Activated naive CD4-positive, alpha-beta T cell treated with anti-CD3 and anti-CD28 coated beads for 36 hours (primary cell): Measurements from ENCODE around the gene ANAPC13. TPM values are rescaled to one million over a fixed set of nuclear protein-coding genes. Genes with fewer than 3 reads are reported as not detected.

Experiments used
- CTCF ChIA-PET: fragments of 350-600 bp; sonication (Branson Sonifier 250); formaldehyde crosslinking; loops from one replicate; lab custom pipeline; 2021; ENCODE audit warnings: antibody characterized with exemption; lab: Charles Lee
- DNase-seq: peaks from one replicate; pipeline ENCODE4 v3.0.0-alpha.2; 2020
- H3K27ac Mint-ChIP-seq: one replicate; pipeline ENCODE4 v1.8.0; 2021; ENCODE audit warnings: mild to moderate bottlenecking, mixed read lengths
- H3K27me3 Mint-ChIP-seq: one replicate; pipeline ENCODE4 v1.8.0; 2021; ENCODE audit warnings: low read depth, mixed read lengths
- H3K36me3 Mint-ChIP-seq: one replicate; pipeline ENCODE4 v1.8.0; 2021; ENCODE audit warnings: low read depth, mixed read lengths
- H3K4me1 Mint-ChIP-seq: one replicate; pipeline ENCODE4 v1.8.0; 2021; ENCODE audit warnings: low read depth, mixed read lengths
- H3K4me3 Mint-ChIP-seq: one replicate; pipeline ENCODE4 v1.8.0; 2021; ENCODE audit warnings: mild to moderate bottlenecking, moderate library complexity, mixed read lengths
- H3K9me3 Mint-ChIP-seq: one replicate; pipeline ENCODE4 v1.8.0; 2021; ENCODE audit warnings: mixed read lengths
- intact Hi-C: fragments of 100-400 bp; cut with micrococcal nuclease; formaldehyde crosslinking; loops from one replicate; pipeline ENCODE4 v1.15.1; 2023
- total RNA-seq, 2 experiments: library from RNA; stranded (reverse); gene quantifications; one replicate each; pipeline ENCODE4 v1.2.3, GENCODE V29; 2021

The ANAPC13 gene
- total RNA-seq, 2 experiments from 2014 or later, result 42.6 to 44.7 TPM

DNA sequence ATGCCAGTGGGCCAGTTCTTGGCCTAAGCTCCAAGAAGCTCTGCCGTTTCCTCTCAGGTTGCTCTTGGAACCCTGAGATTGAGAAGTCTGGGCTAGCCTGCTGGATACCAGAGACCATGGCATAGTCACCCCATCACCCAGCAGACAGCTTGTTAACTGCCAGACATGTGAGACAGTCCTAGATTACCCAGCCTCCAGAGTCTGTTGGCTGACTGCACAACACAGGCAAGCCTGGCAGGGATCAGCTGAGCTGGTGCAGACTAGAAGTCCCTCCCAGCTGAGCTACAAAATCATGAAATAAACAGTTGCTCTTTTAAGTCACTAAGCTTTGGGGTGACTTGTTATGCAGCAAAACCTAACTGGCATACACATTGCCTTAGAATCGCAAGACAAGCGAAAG is 5.2 kb downstream of the ANAPC13 start:
- Mint-ChIP-seq H3K27ac (no peak overlapping the region), H3K4me3 (no peak overlapping the region), H3K36me3 (peaks cover 36% of the 10 kb centered on the region), H3K9me3 (no peaks in the 10 kb centered on the region), H3K4me1 (peaks cover 22% of the 10 kb centered on the region), H3K27me3 (no peaks in the 10 kb centered on the region)
- CTCF ChIA-PET, result interaction anchor here (0.7 to 1.3 kb wide), 3 partner anchors 168 to 270 kb away, joined by 3 to 8 read pairs (median 4); no protein-coding TSS in a partner anchor
- no peak for DNase-seq
- intact Hi-C loops, result no loop called here

DNA sequence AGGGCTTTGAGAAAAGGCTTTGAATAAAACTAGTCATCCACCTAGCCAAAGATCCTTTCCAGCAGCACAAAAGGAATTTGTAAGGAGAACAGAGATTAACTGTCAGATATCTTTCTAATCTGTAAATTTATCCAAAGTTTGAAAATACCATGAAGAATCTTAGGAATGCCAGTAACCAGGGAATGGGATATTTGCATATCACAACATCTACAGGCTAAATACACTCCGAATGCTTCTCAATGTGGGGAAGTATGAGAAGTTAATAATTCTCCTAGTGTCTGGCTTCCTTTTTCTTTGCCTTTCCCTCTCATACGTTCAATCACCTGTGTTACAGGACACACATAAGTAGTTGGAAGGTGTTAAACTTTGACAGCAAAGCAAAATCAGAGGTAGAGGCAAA is 7.8 kb downstream of the ANAPC13 start:
- Mint-ChIP-seq H3K4me3 (no peak overlapping the region), H3K27me3 (no peaks in the 10 kb centered on the region), H3K9me3 (no peaks in the 10 kb centered on the region), H3K4me1 (peaks cover 4% of the 10 kb centered on the region), H3K27ac (no peak overlapping the region), H3K36me3 (peaks cover 32% of the 10 kb centered on the region)
- intact Hi-C loops, result loop anchor here (2.0 kb wide), 1 partner anchor 815 kb away; no protein-coding TSS in a partner anchor
- no peak for DNase-seq
- CTCF ChIA-PET, result interaction anchor here (0.7 to 6.8 kb wide), 5 partner anchors 32 to 333 kb away, joined by 3 to 95 read pairs (median 24); no protein-coding TSS in a partner anchor

- intact Hi-C loops, result no loop called here
- no peaks in the 10 kb centered on the region for H3K9me3 Mint-ChIP-seq
- H3K4me3 Mint-ChIP-seq, result no peak overlapping the region
- CTCF ChIA-PET, result interaction anchor here (0.7 to 6.8 kb wide), 9 partner anchors 100 to 332 kb away, joined by 3 to 95 read pairs (median 3); no protein-coding TSS in a partner anchor
- no peaks in the 10 kb centered on the region for H3K27me3 Mint-ChIP-seq
- H3K36me3 Mint-ChIP-seq, result peaks cover 28% of the 10 kb centered on the region
- H3K27ac Mint-ChIP-seq, result no peak overlapping the region
- DNase-seq, result no peak
- no peaks in the 10 kb centered on the region for H3K4me1 Mint-ChIP-seq
Measured at GRCh38 chr3:134477002-134477401, 8.8 kb downstream of the ANAPC13 start.

- CTCF ChIA-PET, result interaction anchor here (0.5 to 6.8 kb wide), 9 partner anchors 9 to 277 kb away, joined by 3 to 95 read pairs (median 7); partner anchors contain the start of genes ANAPC13 and CEP63
- DNase-seq, result no peak
- Mint-ChIP-seq H3K4me3 (no peak overlapping the region), H3K36me3 (peaks cover 25% of the 10 kb centered on the region), H3K27me3 (no peaks in the 10 kb centered on the region), H3K27ac (no peak overlapping the region), H3K9me3 (no peaks in the 10 kb centered on the region), H3K4me1 (no peaks in the 10 kb centered on the region)
- intact Hi-C loops, result no loop called here
Measured at GRCh38 chr3:134476306-134476705, 9.5 kb downstream of the ANAPC13 start.

DNA sequence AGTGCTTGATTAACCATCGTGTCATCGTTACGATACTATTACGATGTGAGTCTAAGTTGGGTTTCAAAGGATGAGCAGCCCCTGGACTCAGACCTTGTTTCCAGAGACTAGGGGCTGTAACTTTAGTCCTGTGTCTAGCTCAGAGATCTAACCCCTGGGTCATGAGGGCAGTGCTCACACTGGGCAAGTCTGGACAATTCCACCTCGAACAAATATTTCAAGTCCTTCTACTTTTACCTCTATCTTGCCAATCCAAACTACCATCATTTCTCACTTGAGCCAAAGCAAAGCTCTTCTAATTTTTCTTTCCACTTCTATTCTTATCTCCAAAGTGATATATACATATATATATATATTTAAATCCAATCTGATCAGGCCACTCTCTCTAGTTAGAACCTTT is 10.8 kb downstream of the ANAPC13 start:
- no peak for DNase-seq
- intact Hi-C loops, result loop anchor here (1.0 to 2.0 kb wide), 6 partner anchors 96 to 545 kb away; no protein-coding TSS in a partner anchor
- no peaks in the 10 kb centered on the region for H3K4me1 Mint-ChIP-seq
- H3K27ac Mint-ChIP-seq, result no peak overlapping the region
- no peaks in the 10 kb centered on the region for H3K9me3 Mint-ChIP-seq
- H3K36me3 Mint-ChIP-seq, result peaks cover 18% of the 10 kb centered on the region
- CTCF ChIA-PET, result interaction anchor here (0.6 to 6.8 kb wide), 10 partner anchors 10 to 276 kb away, joined by 3 to 95 read pairs (median 4); partner anchors contain the start of genes ANAPC13 and CEP63
- no peak overlapping the region for H3K4me3 Mint-ChIP-seq
- no peaks in the 10 kb centered on the region for H3K27me3 Mint-ChIP-seq

GRCh38 chr3:134473868-134474546 is 11.8 kb downstream of the ANAPC13 start:
- Mint-ChIP-seq H3K27me3 (no peaks in the 10 kb centered on the region), H3K4me1 (no peaks in the 10 kb centered on the region), H3K9me3 (no peaks in the 10 kb centered on the region), H3K4me3 (no peak overlapping the region), H3K36me3 (peaks cover 16% of the 10 kb centered on the region), H3K27ac (no peak overlapping the region)
- DNase-seq, result peak; percentile 91
- CTCF ChIA-PET, result interaction anchor here (0.6 to 6.8 kb wide), 23 partner anchors 11 to 542 kb away, joined by 3 to 95 read pairs (median 4); partner anchors contain the start of genes AMOTL2, ANAPC13 and CEP63
- intact Hi-C loops, result loop anchor here (1.0 to 2.0 kb wide), 6 partner anchors 95 to 544 kb away; no protein-coding TSS in a partner anchor

GRCh38 chr3:134472831-134473230 is 13.0 kb downstream of the ANAPC13 start:
- Mint-ChIP-seq H3K27me3 (no peaks in the 10 kb centered on the region), H3K4me3 (no peak overlapping the region), H3K36me3 (peaks cover 10% of the 10 kb centered on the region), H3K27ac (no peak overlapping the region), H3K4me1 (no peaks in the 10 kb centered on the region), H3K9me3 (no peaks in the 10 kb centered on the region)
- CTCF ChIA-PET, result interaction anchor here (0.6 to 6.8 kb wide), 15 partner anchors 12 to 288 kb away, joined by 3 to 95 read pairs (median 5); partner anchors contain the start of genes ANAPC13 and CEP63
- DNase-seq, result no peak
- intact Hi-C loops, result no loop called here

- no peak overlapping the region for H3K4me3 Mint-ChIP-seq
- peaks cover 3% of the 10 kb centered on the region for H3K36me3 Mint-ChIP-seq
- CTCF ChIA-PET, result interaction anchor here (5.0 to 6.8 kb wide), 3 partner anchors 13 to 273 kb away, joined by 52 to 95 read pairs (median 59); partner anchors contain the start of genes ANAPC13 and CEP63
- intact Hi-C loops, result no loop called here
- H3K9me3 Mint-ChIP-seq, result no peaks in the 10 kb centered on the region
- H3K27me3 Mint-ChIP-seq, result no peaks in the 10 kb centered on the region
- H3K27ac Mint-ChIP-seq, result no peak overlapping the region
- DNase-seq, result no peak
- no peaks in the 10 kb centered on the region for H3K4me1 Mint-ChIP-seq
Measured at GRCh38 chr3:134471521-134472193, 14.1 kb downstream of the ANAPC13 start.

GRCh38 chr3:134468519-134468918 is 17.3 kb downstream of the ANAPC13 start:
- CTCF ChIA-PET, result interaction anchor here (0.7 kb wide), 1 partner anchor 272 kb away, joined by 3 read pairs; no protein-coding TSS in a partner anchor
- no peaks in the 10 kb centered on the region for H3K9me3 Mint-ChIP-seq
- H3K27ac Mint-ChIP-seq, result no peak overlapping the region
- no peaks in the 10 kb centered on the region for H3K36me3 Mint-ChIP-seq
- H3K27me3 Mint-ChIP-seq, result no peaks in the 10 kb centered on the region
- DNase-seq, result no peak
- no peaks in the 10 kb centered on the region for H3K4me1 Mint-ChIP-seq
- intact Hi-C loops, result no loop called here
- H3K4me3 Mint-ChIP-seq, result no peak overlapping the region

DNA sequence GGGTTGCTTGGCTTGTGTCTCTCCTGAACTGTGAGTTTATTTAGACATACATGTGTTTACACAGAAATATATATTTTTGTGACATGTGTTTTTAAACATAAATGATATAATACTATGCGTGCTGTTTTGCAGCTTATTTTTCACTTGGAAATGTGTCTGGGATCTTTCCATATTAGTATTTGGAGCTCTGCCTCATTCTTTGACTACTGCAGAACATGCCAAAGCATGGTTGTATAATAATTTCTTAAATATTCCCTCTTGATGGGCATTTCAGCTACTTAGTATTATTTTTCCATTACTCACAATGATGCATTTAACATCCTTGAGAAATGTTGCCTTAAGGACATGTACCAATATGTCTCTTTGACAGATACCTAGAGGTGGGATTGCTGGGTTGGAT is 19.5 kb downstream of the ANAPC13 start:
- H3K36me3 Mint-ChIP-seq, result no peaks in the 10 kb centered on the region
- H3K27ac Mint-ChIP-seq, result no peak overlapping the region
- H3K27me3 Mint-ChIP-seq, result no peaks in the 10 kb centered on the region
- no peak overlapping the region for H3K4me3 Mint-ChIP-seq
- no peak for DNase-seq
- no peaks in the 10 kb centered on the region for H3K9me3 Mint-ChIP-seq
- no peaks in the 10 kb centered on the region for H3K4me1 Mint-ChIP-seq
- CTCF ChIA-PET, result interaction anchor here (1.7 kb wide), 1 partner anchor 18 kb away, joined by 3 read pairs; no protein-coding TSS in a partner anchor
- intact Hi-C loops, result no loop called here

GRCh38 chr3:134464689-134465365 is 21.0 kb downstream of the ANAPC13 start:
- CTCF ChIA-PET, result interaction anchor here (0.6 to 1.1 kb wide), 2 partner anchors 10 to 651 kb away, joined by 3 to 4 read pairs; no protein-coding TSS in a partner anchor
- intact Hi-C loops, result no loop called here
- no peaks in the 10 kb centered on the region for H3K9me3 Mint-ChIP-seq
- H3K4me1 Mint-ChIP-seq, result no peaks in the 10 kb centered on the region
- no peak overlapping the region for H3K4me3 Mint-ChIP-seq
- H3K36me3 Mint-ChIP-seq, result no peaks in the 10 kb centered on the region
- no peak overlapping the region for H3K27ac Mint-ChIP-seq
- no peak for DNase-seq
- peaks cover 2% of the 10 kb centered on the region for H3K27me3 Mint-ChIP-seq
